Amygdala (tissue), 56 donors: ENCODE results near the gene CENPW.

Experiments used
- DNase-seq, 56 donors: peaks; one replicate each; lab custom pipeline; 2025; lab: John Stamatoyannopoulos, UW

The CENPW gene

DNA sequence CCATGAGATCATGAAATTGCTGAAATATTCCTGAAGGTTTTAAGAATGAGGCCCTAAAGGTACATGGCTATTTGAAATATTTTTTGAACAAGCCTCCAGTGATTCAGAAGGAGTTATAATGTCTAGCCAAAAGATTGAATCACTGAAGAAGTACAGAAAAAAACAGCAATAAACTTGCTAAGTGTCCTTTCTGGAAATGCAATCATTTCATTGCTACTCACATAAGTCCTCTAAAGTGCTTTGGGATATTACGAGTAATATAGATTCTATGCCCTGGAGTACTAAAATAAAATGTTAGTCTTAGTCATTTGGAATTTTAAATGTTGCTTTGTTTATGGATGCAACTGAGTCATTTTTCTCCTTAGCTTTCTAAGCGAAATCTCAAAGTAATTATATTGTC is 32.7 kb downstream of the CENPW start:
- no peak for DNase-seq

DNA sequence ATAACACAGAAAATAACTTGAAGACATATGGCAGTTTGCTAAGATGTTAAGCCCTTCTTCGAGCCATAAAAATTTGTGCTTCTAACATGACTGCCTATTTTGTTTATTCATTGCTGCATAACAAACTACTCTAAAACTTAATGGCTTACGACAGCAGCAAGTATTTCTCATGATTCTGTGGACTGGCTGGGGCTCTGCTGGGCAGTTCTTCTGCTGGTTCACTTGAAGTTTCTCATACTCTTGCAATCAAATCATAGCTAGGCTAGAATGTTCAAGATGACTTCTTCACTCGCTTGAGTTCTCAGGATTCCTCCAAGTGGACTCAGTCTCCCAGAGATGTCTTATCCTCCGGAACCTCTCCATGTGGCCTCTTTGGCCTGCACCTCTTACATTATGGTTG is 33.4 kb downstream of the CENPW start:
- no peak for DNase-seq

- no peak for DNase-seq
Measured at GRCh38 chr6:126374372-126374771, 34.5 kb downstream of the CENPW start.

DNA sequence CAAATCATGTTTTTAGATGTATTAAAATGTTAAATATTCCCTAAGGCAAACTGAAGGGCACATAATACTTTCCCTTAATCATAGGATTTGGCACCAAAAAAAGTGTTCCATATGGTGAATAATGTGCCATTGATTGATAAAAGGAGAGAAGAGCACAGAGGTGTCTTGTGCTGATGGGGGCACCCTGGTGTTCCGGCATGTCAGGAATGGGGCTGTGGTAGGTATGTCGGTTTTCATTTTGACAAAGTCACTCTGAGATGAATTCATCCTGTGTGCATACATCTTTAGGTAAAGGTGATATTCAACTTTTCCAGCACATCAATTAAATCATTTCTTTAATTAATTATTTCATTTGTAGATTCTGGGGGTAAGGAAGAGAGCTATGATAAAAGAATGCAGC is 36.8 kb downstream of the CENPW start:
- DNase-seq: no peak

DNA sequence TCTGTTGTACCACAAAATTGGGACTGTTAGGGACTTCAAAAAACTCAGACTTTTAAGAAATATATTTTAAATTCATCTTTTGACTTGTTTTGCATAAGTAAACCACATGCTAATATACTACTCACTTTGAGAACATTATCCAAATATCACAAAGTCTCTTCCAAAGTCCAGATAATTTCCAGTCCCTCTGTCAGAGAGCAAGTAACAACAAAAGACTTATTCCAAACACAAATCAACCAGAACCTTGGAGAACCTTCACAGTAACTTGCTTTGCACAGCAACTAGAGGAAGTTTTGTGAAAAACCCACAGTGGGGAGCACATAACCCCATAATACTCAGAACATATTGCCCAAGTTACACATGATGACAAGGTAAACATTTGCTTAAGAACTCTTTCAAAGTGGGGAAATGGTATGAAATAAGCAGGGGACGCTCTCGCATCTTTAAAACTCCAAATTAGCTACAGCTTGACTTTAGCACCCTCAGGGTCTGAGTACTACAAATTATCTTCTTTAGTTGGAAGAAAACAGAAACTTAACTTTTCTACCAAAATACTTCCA is 37.8 kb downstream of the CENPW start:
- no peak for DNase-seq

DNA sequence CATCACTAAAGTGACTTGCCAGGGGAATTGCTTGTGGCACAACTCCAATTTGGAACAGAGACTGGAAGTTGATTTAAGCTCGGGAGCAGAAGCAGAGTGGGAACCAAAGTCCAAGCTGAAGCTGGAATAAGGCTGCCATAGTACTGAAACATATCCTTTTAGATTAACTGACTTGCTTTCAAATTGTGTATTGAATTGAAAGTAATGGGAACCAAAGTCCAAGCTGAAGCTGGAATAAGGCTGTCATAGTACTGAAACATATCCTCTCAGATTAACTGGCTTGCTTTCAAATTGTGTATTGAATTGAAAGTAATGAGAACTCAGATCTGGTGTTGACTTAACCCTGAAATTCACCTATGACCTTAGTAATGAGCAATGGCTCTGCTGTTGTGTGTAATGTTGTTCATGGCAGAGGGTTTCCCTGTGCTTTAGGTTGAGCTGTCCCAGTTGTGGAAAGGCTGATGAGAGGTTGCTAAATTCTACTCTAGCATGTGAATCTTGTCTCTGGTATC is 40.2 kb downstream of the CENPW start:
- DNase-seq: no peak

GRCh38 chr6:126381498-126381897 is 41.6 kb downstream of the CENPW start:
- DNase-seq: no peak

DNA sequence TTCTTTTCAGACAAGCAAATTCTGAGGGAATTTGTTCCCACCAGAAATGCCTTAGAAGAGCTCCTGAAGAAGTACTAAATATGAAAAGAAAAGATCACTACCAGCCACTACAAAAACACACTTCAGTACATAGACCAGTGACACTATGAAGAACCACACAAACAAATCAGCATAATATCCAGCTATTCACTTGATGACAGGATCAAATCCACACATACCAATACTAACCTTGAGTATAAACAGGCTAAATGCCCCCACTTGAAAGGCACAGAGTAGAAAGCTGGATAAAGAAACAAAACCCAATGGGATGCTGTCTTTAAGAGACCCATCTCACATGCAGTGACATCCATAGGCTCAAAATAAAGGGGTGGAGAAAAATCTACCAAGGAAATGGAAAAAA is 43.3 kb downstream of the CENPW start:
- DNase-seq: no peak

- DNase-seq: no peak
Measured at GRCh38 chr6:126385536-126385935, 45.6 kb downstream of the CENPW start.

DNA sequence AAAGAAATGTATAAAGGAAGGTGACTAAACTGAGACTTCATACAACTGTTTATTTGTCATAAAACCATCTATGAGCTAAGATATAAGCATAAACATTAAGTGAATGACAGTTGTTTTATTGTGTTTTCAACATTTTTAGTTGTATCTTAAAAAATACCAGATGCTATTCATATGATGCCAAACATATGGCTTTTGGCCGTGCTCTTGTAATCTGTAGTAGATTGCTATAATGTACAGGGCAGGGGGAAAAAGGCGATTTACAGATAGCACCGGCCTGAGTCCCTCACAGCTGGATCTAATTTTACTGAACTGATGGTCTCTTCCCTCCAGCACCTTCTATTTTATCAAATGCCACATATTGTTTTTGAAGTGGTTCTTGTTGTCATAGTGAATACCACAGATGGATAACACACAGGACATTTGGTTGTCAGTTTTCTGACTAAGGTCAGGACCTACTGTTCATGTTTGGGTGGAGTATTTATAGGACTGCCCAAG is 48.2 kb downstream of the CENPW start:
- no peak for DNase-seq

DNA sequence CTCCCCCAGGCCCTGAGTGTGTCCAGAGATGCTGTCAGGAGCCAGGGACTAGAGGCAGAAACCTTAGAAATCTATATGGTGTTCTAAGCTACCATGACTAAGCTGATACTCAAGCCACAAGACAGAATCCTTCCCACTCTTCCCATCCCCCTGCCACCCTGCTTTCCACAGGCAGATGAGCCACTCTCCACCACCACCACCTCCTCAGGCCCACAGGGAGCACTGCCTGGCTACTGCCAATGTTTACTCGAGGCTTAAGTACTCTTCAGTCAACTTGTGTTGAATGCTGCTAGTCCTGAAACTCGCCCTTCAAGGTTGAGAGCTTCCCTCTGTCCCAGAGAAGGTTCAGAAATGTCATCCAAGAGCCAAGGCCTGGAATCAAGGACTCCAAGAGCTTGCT is 56.2 kb downstream of the CENPW start:
- DNase-seq: no peak
